SU-DHL-6 (cell line): Measurements from ENCODE around the gene KMT2E.

Experiments used
- H2AFZ ChIP-seq: fragments of 200-600 bp; sonication (generic); 2 replicates; pipeline ENCODE4 v1.6.1; 2014; ENCODE audit warnings: low read depth, mild to moderate bottlenecking, moderate library complexity, mixed read lengths, antibody characterized with exemption, low read length; ENCODE audit not compliant: severe bottlenecking
- H3F3A ChIP-seq: fragments of 200-600 bp; shearing (Covaris generic); 2 replicates; pipeline ENCODE4 v1.6.0; 2016; ENCODE audit warnings: antibody characterized with exemption, mild to moderate bottlenecking; ENCODE audit not compliant: insufficient read depth
- H3K27ac ChIP-seq: fragments of 200-600 bp; sonication (generic); 2 replicates; pipeline ENCODE4 v1.5.1; 2016; ENCODE audit warnings: low read depth, mild to moderate bottlenecking, low read length, moderate library complexity, mixed read lengths
- H3K27me3 ChIP-seq: fragments of 200-600 bp; sonication (generic), shearing (Covaris generic); 2 replicates; pipeline ENCODE4 v1.6.0; 2014; ENCODE audit warnings: mild to moderate bottlenecking, low read length
- H3K36me3 ChIP-seq: fragments of 200-600 bp; sonication (generic); 2 replicates; pipeline ENCODE4 v1.6.1; 2014; ENCODE audit warnings: mild to moderate bottlenecking, low read length, mixed read lengths
- H3K4me2 ChIP-seq: fragments of 300-600, 200-600 bp; shearing (Covaris generic), sonication (generic); 2 replicates; pipeline ENCODE4 v1.6.0; 2014; ENCODE audit warnings: low read length, low read depth, mild to moderate bottlenecking; ENCODE audit not compliant: poor library complexity, severe bottlenecking
- H3K4me3 ChIP-seq: fragments of 200-600 bp; sonication (generic); 2 replicates; pipeline ENCODE4 v1.5.1; 2014; ENCODE audit warnings: antibody characterized with exemption, low read length, mild to moderate bottlenecking, mixed read lengths; ENCODE audit not compliant: insufficient read depth, poor library complexity, severe bottlenecking
- H3K79me2 ChIP-seq: fragments of 200-600 bp; sonication (generic); 2 replicates; pipeline ENCODE4 v1.6.1; 2014; ENCODE audit warnings: mild to moderate bottlenecking, low read length, moderate library complexity; ENCODE audit not compliant: insufficient read depth
- H3K9ac ChIP-seq: fragments of 200-600 bp; sonication (generic); 2 replicates; pipeline ENCODE4 v1.7.0; 2014; ENCODE audit warnings: mild to moderate bottlenecking, low read length
- H3K9me2 ChIP-seq: fragments of 200-600 bp; sonication (generic); replicated peaks from 2 replicates; pipeline ENCODE4 v1.6.1; 2014; ENCODE audit warnings: low read length; ENCODE audit not compliant: insufficient read depth
- H3K9me3 ChIP-seq: fragments of 200-600 bp; sonication (generic); 2 replicates; pipeline ENCODE4 v1.6.1; 2014; ENCODE audit warnings: low read length, mixed read lengths; ENCODE audit not compliant: insufficient read depth
- H4K20me1 ChIP-seq: fragments of 200-600 bp; sonication (generic); 2 replicates; pipeline ENCODE4 v1.6.1; 2014; ENCODE audit warnings: low read depth, mild to moderate bottlenecking, antibody characterized with exemption, low read length, moderate library complexity, mixed read lengths
- EZH2phosphoT487 ChIP-seq: fragments of 200-600 bp; sonication (generic), shearing (Covaris generic); conservative IDR thresholded peaks from 2 replicates; pipeline ENCODE4 v1.6.1; 2018; ENCODE audit warnings: mild to moderate bottlenecking, antibody characterized with exemption, low read length, moderate library complexity, mixed read lengths
- TF ChIP-seq, protein P1 (sequence below): fragments of 200-600 bp; sonication (generic); IDR thresholded peaks from one replicate; pipeline ENCODE4 v1.5.1; 2017; ENCODE audit warnings: antibody characterized with exemption, mild to moderate bottlenecking, low read length, moderate library complexity; ENCODE audit not compliant: insufficient read depth, poor library complexity, severe bottlenecking

KMT2E gene

GRCh38 chr7:105088456-105088855 is 74.5 kb downstream of the KMT2E start:
- Histone ChIP-seq H4K20me1 (peaks cover 4% of the 10 kb centered on the region), H3K79me2 (0 out of 2 replicates have a peak, but pooled peaks cover 4% of the 10 kb centered on the region), H3K27me3 (no peaks in the 10 kb centered on the region), H3K27ac (no peak overlapping the region), H3K4me3 (no peak overlapping the region), H3F3A (peaks cover 8% of the 10 kb centered on the region; the same call in 1 of the 2 replicates), H3K36me3 (peaks cover 62% of the 10 kb centered on the region), H3K4me2 (no peak overlapping the region), H3K9me3 (no peaks in the 10 kb centered on the region), H3K9ac (no peak overlapping the region), H3K9me2 (no peaks in the 10 kb centered on the region), H2AFZ (no peak overlapping the region)
- TF ChIP-seq, protein P1, sequence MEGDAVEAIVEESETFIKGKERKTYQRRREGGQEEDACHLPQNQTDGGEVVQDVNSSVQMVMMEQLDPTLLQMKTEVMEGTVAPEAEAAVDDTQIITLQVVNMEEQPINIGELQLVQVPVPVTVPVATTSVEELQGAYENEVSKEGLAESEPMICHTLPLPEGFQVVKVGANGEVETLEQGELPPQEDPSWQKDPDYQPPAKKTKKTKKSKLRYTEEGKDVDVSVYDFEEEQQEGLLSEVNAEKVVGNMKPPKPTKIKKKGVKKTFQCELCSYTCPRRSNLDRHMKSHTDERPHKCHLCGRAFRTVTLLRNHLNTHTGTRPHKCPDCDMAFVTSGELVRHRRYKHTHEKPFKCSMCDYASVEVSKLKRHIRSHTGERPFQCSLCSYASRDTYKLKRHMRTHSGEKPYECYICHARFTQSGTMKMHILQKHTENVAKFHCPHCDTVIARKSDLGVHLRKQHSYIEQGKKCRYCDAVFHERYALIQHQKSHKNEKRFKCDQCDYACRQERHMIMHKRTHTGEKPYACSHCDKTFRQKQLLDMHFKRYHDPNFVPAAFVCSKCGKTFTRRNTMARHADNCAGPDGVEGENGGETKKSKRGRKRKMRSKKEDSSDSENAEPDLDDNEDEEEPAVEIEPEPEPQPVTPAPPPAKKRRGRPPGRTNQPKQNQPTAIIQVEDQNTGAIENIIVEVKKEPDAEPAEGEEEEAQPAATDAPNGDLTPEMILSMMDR: no peak
- no peak for TF ChIP-seq EZH2phosphoT487

GRCh38 chr7:105094966-105095365 is 81.0 kb downstream of the KMT2E start:
- Histone ChIP-seq H3K4me2 (no peak overlapping the region), H3K27ac (no peak overlapping the region), H4K20me1 (peaks cover 2% of the 10 kb centered on the region), H3K36me3 (peaks cover 57% of the 10 kb centered on the region), H2AFZ (no peak overlapping the region), H3K27me3 (no peaks in the 10 kb centered on the region), H3K9me2 (no peaks in the 10 kb centered on the region), H3K79me2 (peaks cover 5% of the 10 kb centered on the region; the same call in 1 of the 2 replicates), H3K4me3 (no peak overlapping the region), H3K9me3 (no peaks in the 10 kb centered on the region), H3K9ac (no peak overlapping the region), H3F3A (peaks cover 21% of the 10 kb centered on the region; the same call in 1 of the 2 replicates)
- TF ChIP-seq, protein P1: no peak
- TF ChIP-seq EZH2phosphoT487: no peak

GRCh38 chr7:105096306-105096705 is 82.3 kb downstream of the KMT2E start:
- no peak overlapping the region for H2AFZ ChIP-seq
- no peaks in the 10 kb centered on the region for H3K27me3 ChIP-seq
- TF ChIP-seq, protein P1: no peak
- no peak for TF ChIP-seq EZH2phosphoT487
- no peak overlapping the region for H3K4me3 ChIP-seq
- H3K9me2 ChIP-seq: no peaks in the 10 kb centered on the region
- H3F3A ChIP-seq: peaks cover 28% of the 10 kb centered on the region; the same call in 1 of the 2 replicates
- no peaks in the 10 kb centered on the region for H3K9me3 ChIP-seq
- no peak overlapping the region for H3K27ac ChIP-seq
- peaks cover 5% of the 10 kb centered on the region; the same call in 1 of the 2 replicates for H3K79me2 ChIP-seq
- H3K4me2 ChIP-seq: no peak overlapping the region
- H4K20me1 ChIP-seq: no peaks in the 10 kb centered on the region; the same call in 1 of the 2 replicates
- H3K36me3 ChIP-seq: peaks cover 52% of the 10 kb centered on the region
- no peak overlapping the region for H3K9ac ChIP-seq
